Measurements from ENCODE around the gene ALOX12B.
"Not testable (repeated sequence)": the region's sequence is repeated elsewhere in the genome, so short reads cannot be mapped to it uniquely, and the experiment has no call there.

Gene ALOX12B

DNA sequence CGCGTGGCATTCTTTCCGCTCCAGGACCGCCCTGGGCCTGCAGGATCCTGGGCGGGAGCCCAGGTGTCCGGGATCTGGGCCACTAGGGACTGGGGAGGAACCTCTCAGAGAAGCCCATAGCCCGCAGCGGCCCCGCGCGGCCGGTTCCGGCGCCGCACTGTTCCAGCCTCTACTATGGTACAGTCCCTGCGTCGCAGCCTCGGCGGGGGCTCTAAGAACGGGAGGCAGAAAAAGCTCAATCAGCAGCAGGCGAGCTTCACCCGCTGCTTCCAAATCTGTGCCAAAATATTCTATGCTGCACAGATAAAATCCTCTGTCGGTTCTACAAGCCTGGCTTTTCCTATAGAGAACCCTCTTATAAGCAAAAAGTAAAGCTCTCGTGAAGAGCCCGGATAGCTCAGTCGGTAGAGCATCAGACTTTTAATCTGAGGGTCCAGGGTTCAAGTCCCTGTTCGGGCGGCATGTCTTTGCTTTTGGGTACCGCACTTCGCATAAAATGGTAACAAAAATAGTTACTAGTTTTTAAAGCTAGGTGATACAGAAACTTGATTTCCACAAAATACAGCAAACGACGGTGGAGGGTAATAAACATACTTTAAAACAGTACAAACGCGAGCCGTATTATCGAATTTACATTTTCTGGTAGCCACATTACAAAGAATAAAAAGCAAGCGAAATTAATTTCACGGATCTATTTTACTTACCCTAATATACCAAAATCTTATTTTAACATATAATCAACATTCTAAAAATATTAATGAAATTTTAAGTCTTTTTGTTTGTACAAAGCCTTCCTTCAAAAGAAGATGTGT lies 31.5 kb upstream of the ALOX12B start:
- DNase-seq (ENCODE audit: low spot score): peak; percentile 75

GRCh38 chr17:8117980-8118768 lies 30.7 kb upstream of the ALOX12B start, which contains the start of gene ALOXE3:
TSS of gene ALOXE3 (minus strand) at chr17:8118514. CDS start at chr17:8117990, 524 bp downstream.
- DNase-seq (ENCODE audit: low spot score): peak; percentile 36

- no peak for DNase-seq (ENCODE audit: low spot score)
These were observed 30.0 kb upstream of the ALOX12B start for GRCh38 chr17:8117367-8117979.

DNA sequence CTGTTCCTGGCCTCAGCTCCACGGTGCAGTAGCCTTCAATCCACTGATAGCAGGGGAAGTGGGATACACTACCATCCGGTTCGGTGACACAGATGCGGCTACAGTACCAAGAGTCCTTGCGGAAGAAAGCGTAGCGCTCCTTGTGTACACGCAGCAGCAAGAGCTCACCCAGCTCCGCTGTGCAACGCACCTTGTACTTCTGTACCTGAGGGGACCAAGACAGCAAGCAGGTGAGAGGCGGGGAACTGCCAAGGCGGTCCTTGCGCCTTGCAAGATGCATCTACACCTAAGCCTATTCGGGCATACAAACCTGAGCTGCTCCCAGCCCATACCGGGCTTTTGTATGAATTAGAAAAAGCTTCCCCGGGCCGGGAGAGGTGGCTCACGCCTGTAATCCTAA lies 29.3 kb upstream of the ALOX12B start:
- DNase-seq (ENCODE audit: low spot score): no peak

- no peak for DNase-seq (ENCODE audit: low spot score)
These were observed 23.4 kb upstream of the ALOX12B start for GRCh38 chr17:8110907-8111306.

DNA sequence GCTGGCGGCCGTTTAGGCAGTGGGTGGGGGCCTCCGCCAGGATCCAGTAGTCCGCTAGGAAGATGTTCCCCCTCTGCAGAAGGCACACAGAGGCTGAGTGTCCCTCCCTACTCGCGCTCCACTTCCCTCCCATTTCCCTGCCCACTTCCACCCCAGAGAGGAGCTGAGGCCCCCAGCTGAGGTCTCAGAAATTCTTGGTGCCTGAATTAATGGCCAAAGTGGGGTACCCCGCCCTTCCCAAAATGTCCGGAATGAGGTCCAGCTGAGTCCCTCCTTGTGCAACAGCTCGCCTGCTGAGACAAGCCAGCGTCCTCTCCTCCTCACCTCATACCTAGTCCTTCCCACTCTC lies 22.9 kb upstream of the ALOX12B start:
- DNase-seq (ENCODE audit: low spot score): no peak

DNA sequence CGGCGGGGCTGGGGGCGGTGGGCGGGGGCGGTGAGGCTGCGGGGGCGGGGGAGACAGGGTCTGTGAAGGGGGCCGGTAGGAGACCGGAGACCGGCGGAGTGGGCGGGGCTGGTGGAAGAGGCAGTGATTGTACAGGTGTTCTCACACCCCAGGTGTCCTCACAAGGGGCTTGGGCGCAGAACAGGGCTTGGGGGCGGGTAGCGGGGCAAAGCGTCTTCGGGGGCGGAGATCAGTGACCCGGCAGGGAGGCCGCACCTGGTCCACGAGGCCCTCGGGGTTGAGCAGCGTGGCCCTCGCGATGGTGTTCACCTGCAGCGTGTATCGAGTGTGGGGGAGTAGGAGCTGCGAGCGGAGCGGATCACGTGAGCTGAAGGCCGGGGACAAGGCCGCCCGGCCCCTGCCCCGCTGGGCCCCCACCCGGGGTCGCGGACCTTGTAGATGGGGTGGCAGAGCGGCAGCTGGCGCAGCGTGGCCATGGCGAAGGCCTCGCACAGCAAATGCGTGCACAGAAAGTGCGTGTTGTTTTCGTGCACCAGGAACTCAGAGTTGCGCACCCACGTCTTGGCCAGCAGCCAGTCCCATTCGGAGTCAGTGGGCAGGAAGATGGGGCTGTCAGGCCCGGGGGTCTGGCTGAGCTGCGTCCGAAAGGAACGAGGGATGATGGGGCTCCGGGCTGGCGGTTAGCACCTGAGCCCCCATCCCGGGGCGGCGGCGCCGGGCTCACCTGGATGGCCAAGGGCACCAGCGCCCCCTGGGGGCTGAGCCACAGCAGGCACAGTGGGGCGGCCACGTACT lies 22.3 kb upstream of the ALOX12B start:
- peak; percentile 74 for DNase-seq (ENCODE audit: low spot score)

DNA sequence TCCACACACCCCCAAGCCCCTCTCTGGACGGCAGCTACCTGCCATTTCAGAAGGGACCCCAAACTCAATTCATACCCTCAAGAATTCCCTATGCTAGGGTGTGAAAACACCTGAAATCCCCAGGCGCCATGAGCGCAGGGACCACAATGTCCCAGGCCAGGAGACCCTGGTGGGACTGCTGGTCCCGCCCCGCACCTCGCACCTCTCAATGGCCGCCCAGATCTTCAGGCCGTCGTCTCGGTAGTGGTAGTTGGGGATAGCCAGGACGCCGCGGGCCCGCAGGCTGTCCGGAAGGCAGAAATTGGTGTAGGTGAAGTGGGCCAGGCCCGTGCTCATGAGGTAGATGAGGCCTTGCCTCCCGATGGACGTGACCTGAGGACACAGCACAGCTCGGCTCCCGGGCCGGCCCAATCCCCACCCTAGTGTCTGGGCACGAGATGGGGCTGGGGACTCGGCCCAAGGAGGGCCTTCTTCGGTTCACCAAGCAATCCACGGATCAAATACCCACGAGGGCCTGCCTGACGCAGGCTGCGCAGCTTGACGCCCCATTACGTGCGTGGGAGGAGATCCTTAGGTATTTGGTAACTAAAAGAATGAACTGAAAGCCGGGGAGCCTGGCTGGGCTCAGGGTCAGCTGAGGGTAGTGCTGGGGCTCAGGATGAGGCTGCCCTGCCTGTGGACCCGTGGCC lies 21.6 kb upstream of the ALOX12B start:
- no peak for DNase-seq (ENCODE audit: low spot score)

DNA sequence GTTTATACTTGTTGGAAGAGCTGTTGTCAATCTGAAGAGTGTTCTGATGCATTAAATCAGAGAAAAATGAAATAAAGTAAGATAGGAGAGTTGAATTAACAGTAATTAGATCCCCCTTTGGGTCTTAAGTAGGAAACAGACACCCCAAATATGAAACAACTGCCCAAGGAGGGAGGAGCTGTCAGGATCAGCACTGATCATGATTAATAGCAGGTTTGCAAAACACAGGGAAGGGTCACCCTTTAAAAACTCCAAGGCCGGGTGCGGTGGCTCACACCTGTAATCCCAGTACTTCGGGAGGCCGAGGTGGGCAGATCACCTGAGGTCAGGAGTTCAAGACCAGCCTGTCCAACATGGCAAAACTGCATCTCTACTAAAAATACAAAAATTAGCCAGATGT lies 19.5 kb upstream of the ALOX12B start:
- not testable (repeated sequence) for DNase-seq (ENCODE audit: low spot score)

DNA sequence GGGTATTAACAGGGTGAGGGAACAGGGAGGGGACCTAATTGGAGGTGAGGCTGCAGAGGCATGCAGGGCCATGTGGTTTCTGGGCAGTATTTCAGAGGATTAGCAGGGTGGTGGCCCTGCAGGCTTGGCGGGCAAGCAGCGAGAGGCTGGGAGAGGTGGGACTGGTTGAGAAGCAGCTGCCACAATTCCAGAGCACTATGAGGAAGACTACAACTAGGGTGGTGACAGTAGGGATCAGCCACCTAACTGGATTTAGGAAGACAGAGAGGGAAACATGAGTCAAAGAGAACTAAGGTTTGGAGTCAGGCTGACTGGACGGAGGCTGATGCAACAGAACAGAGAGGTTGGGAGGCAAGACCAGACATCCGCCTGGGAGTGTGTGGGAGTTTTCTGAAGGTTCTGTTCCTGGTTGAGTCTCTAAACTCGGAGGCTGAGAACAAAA lies 18.5 kb upstream of the ALOX12B start:
- DNase-seq (ENCODE audit: low spot score): no peak

GRCh38 chr17:8104911-8105310 lies 17.4 kb upstream of the ALOX12B start:
- DNase-seq (ENCODE audit: low spot score): no peak

- DNase-seq (ENCODE audit: low spot score): no peak
These were observed 16.0 kb upstream of the ALOX12B start for GRCh38 chr17:8103549-8103948.

- no peak for DNase-seq (ENCODE audit: low spot score)
These were observed 14.2 kb upstream of the ALOX12B start for GRCh38 chr17:8101721-8102120.

DNA sequence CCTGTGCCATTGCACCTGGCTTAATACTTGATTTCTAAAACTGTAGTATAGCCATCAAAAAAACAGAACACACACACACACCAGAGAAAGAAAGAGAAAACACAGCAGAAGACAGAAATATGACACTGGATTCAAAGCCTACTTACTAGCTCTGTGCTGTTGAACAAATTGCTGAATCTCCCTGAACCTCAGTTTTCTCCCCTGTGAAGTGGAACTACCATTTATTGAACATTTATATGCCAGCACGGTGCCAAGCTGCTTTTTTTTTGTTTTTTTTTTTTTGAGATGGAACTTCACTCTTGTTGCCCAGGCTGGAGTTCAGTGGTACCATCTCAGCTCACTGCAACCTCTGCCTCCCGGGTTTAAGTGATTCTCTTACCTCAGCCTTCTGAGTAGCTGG lies 13.2 kb upstream of the ALOX12B start:
- no peak for DNase-seq (ENCODE audit: low spot score)

GRCh38 chr17:8100111-8100510 lies 12.6 kb upstream of the ALOX12B start:
- DNase-seq (ENCODE audit: low spot score): no peak

- DNase-seq (ENCODE audit: low spot score): no peak
These were observed 9.0 kb upstream of the ALOX12B start for GRCh38 chr17:8096541-8096940.

DNA sequence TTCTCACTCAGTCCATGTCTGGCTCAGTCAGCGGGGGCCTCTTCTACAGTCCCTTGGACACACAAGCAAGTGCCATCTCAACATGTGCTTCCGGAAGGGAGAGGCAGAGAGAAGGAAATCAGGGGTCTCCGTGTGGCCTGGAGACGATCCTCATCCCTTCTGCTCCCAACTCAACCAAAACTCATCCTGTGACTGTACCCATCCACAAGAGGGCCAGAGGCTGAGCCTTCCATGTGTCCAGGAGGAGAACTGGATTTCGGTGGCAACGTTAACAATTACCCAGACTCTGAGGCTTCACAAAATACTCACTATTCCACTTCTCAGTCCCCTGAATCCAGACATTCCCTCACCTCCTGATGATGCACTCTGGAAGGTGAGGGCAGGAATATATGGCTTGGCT lies 7.8 kb upstream of the ALOX12B start:
- DNase-seq (ENCODE audit: low spot score): no peak

GRCh38 chr17:8091033-8091687 lies 3.6 kb upstream of the ALOX12B start:
- no peak for DNase-seq (ENCODE audit: low spot score)

DNA sequence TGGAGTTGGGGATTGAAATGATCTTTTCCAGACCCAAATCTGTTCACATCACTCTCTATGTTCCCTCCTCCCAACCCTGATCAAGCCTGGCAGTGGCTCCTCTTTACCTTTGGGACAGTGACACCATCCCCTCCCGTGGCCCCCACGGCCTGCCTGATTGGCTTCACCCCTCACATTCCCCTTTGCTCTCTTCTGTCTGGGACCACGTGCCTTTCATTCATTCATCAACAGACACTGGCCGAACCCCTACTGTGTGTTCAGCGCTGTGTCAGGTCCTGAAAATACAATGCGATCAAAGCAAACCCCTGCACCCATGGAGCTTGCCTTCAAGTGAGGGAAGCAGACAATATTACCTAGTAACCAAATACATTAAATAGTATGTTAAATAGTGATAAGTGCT lies 2.2 kb upstream of the ALOX12B start:
- DNase-seq (ENCODE audit: low spot score): no peak

- DNase-seq (ENCODE audit: low spot score): no peak
These were observed 375 bp upstream of the ALOX12B start for GRCh38 chr17:8087952-8088230.

DNA sequence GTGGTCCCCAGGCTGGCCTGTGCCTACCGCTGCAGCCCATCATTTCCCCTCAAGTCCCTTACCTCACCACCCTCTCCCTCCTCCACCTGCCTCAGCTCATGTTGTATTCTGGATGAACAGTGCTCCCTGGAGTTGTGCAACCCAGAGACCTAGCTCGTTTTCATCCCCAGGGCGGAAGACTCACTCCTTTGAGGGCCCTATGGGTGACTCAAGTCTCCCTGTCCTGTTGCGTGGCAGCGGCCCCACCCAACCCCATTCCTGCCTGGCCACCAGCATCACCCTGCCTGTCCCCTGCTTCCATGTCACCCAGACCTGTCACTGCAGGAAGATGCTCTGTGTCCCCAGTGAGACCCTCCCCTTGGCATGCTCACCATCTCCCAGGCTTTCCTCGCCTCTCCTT lies 3.3 kb downstream of the ALOX12B start:
- DNase-seq (ENCODE audit: low spot score): no peak
